Thoracic aorta (tissue), 2 donors: ENCODE measurements around the gene RHBG. TPM values are rescaled to one million over a fixed set of nuclear protein-coding genes. Genes with fewer than 3 reads are reported as not detected.

Experiments used
- ATAC-seq: fragments of 150-250 bp; one replicate; pipeline ENCODE4 v1.8.0; 2017; ENCODE audit warnings: low read depth; ENCODE audit not compliant: insufficient number of reproducible peaks, low FRiP score
- DNase-seq: peaks from one replicate; pipeline ENCODE4 v3.0.0-alpha.2; 2020; ENCODE audit warnings: low spot score
- H3K27ac ChIP-seq, 2 donors: fragments of 200-600 bp; sonication (generic); 1 replicate in 1 of 2; 2 replicates in 1 of 2; pipeline ENCODE4 v1.5.1; 2016; ENCODE audit warnings: mild to moderate bottlenecking in 2 of 2, moderate library complexity in 2 of 2
- H3K27me3 ChIP-seq: fragments of 200-600 bp; sonication (generic); replicated peaks from 2 replicates; pipeline ENCODE4 v1.6.0; 2016; ENCODE audit warnings: mild to moderate bottlenecking; ENCODE audit not compliant: insufficient read depth
- H3K36me3 ChIP-seq: fragments of 200-600 bp; sonication (generic); one replicate; pipeline ENCODE4 v1.5.1; 2016
- H3K4me1 ChIP-seq, 2 donors: fragments of 200-600 bp; sonication (generic); 1 replicate in 1 of 2; 2 replicates in 1 of 2; pipeline versions ENCODE4 v1.5.1 to v1.6.0; 2016; ENCODE audit warnings: low read depth in 2 of 2, mild to moderate bottlenecking in 1 of 2; ENCODE audit not compliant: control insufficient read depth in 1 of 2
- H3K4me3 ChIP-seq: fragments of 200-600 bp; sonication (generic); 2 replicates; pipeline ENCODE4 v1.5.1; 2016; ENCODE audit warnings: mild to moderate bottlenecking
- H3K9me3 ChIP-seq: fragments of 200-600 bp; sonication (generic); 2 replicates; pipeline ENCODE4 v1.5.1; 2016
- CTCF ChIP-seq: fragments of 200-600 bp; sonication (generic); IDR thresholded peaks from one replicate; pipeline ENCODE4 v1.5.1; 2019; ENCODE audit warnings: antibody characterized with exemption
- total RNA-seq, 2 donors: library from RNA; depleted of rRNA; stranded (reverse); fragments of >200 nt; gene quantifications; one replicate each; pipeline versions ENCODE4 v1.1.0 to v1.2.3, GENCODE V29; 2016

Gene RHBG
- total RNA-seq, 2 donors from 2014 or later = not detected

GRCh38 chr1:156337052-156337887 is 31.7 kb upstream of the RHBG start:
- H3K36me3 ChIP-seq = peaks cover 17% of the 10 kb centered on the region
- no peak for ATAC-seq

GRCh38 chr1:156337888-156338179 is 31.2 kb upstream of the RHBG start:
- ATAC-seq = no peak
- TF ChIP-seq CTCF = no peak
- H3K4me3 ChIP-seq = peak overlapping the region; percentile 94
- H3K36me3 ChIP-seq = peaks cover 11% of the 10 kb centered on the region
- peaks cover 12 to 18% of the 10 kb centered on the region in 2 donors for H3K4me1 ChIP-seq
- H3K27ac ChIP-seq = peak overlapping the region; percentile 61 to 63
- H3K9me3 ChIP-seq = no peaks in the 10 kb centered on the region
- H3K27me3 ChIP-seq = no peaks in the 10 kb centered on the region
- no peak for DNase-seq

More at GRCh38 chr1:156337052-156337887, 31.7 kb upstream of the RHBG start:
- TF ChIP-seq CTCF = no peak
- H3K4me3 ChIP-seq = peak overlapping the region; percentile 94
- no peaks in the 10 kb centered on the region for H3K27me3 ChIP-seq
- no peak for DNase-seq
- H3K4me1 ChIP-seq = peaks cover 12 to 18% of the 10 kb centered on the region in 2 donors
- peak overlapping the region; percentile 61 to 63 for H3K27ac ChIP-seq
- H3K9me3 ChIP-seq = no peaks in the 10 kb centered on the region

GRCh38 chr1:156338180-156338976 is 30.6 kb upstream of the RHBG start, which contains the start of the genes CCT3 and TSACC:
Gene CCT3, minus strand, starts transcription at chr1:156338292. Its CDS starts 108 bp downstream, at chr1:156338184.
Gene TSACC, plus strand, starts transcription at chr1:156338526. Its CDS starts 1,232 bp downstream, at chr1:156339758.
- peaks cover 5% of the 10 kb centered on the region for H3K36me3 ChIP-seq
- H3K27me3 ChIP-seq = no peaks in the 10 kb centered on the region
- peak within 1 kb of the TSS; percentile 94 for H3K4me3 ChIP-seq
- H3K4me1 ChIP-seq = peaks cover 12 to 18% of the 10 kb centered on the region in 2 donors
- ATAC-seq = peak; percentile 91
- no peak for TF ChIP-seq CTCF
- no peaks in the 10 kb centered on the region for H3K9me3 ChIP-seq
- peak; percentile 99 for DNase-seq
- H3K27ac ChIP-seq = peak within 1 kb of the TSS; percentile 61 to 68

- H3K4me1 ChIP-seq = peaks cover 0 to under 1% of the 10 kb centered on the region in 2 donors
- no peak overlapping the region for H3K4me3 ChIP-seq
- ATAC-seq (no peak), DNase-seq (no peak)
- H3K9me3 ChIP-seq = no peaks in the 10 kb centered on the region
- TF ChIP-seq CTCF = no peak
- H3K27ac ChIP-seq = no peak overlapping the region
- H3K36me3 ChIP-seq = no peaks in the 10 kb centered on the region
- no peaks in the 10 kb centered on the region for H3K27me3 ChIP-seq
Observed at GRCh38 chr1:156342166-156342955, 26.6 kb upstream of the RHBG start.
